Heart right ventricle (tissue), 16 donors: Measurements from ENCODE around the gene RHBDL1. TPM values are rescaled to one million over a fixed set of nuclear protein-coding genes. Genes with fewer than 3 reads are reported as not detected.

Source experiments
- ATAC-seq, 8 donors: fragments of 200-7000 bp; cut with Tn5 transposase; one replicate each; pipeline ENCODE4 v1.9.1; 2020; ENCODE audit warnings: mild to moderate bottlenecking in 8 of 8, moderate library complexity in 8 of 8, moderate number of reproducible peaks in 1 of 8
- DNase-seq, 2 donors: peaks; one replicate each; pipeline ENCODE4 v3.0.0-alpha.2; 2020
- H3K27ac ChIP-seq, 10 donors: fragments of 200-600 bp; sonication (generic) in 2 of 10; one replicate each; pipeline versions ENCODE4 v1.5.0 to v1.8.0; 2020 to 2022; ENCODE audit warnings: mild to moderate bottlenecking in 3 of 10
- H3K27me3 ChIP-seq, 7 donors: fragments of 200-600 bp; one replicate each; pipeline ENCODE4 v1.8.0; 2021 to 2022; ENCODE audit warnings: mild to moderate bottlenecking in 2 of 7
- H3K36me3 ChIP-seq, 9 donors: fragments of 200-600 bp; sonication (generic) in 1 of 9; one replicate each; pipeline versions ENCODE4 v1.5.0 to v1.8.0; 2020 to 2022; ENCODE audit warnings: mild to moderate bottlenecking in 2 of 9
- H3K4me1 ChIP-seq, 9 donors: fragments of 200-600 bp; sonication (generic) in 1 of 9; one replicate each; pipeline versions ENCODE4 v1.5.0 to v1.8.0; 2020 to 2022; ENCODE audit warnings: mild to moderate bottlenecking in 4 of 9
- H3K4me3 ChIP-seq, 10 donors: fragments of 200-600 bp; sonication (generic) in 2 of 10; one replicate each; pipeline versions ENCODE4 v1.5.0 to v1.8.0; 2020 to 2022; ENCODE audit warnings: mild to moderate bottlenecking in 7 of 10, moderate library complexity in 2 of 10
- H3K9me3 ChIP-seq, 11 donors: fragments of 200-600 bp in 10 of 11; sonication (generic) in 2 of 11; one replicate each; pipeline versions ENCODE4 v1.5.0 to v1.8.0; 2013 to 2022; ENCODE audit warnings: mild to moderate bottlenecking in 2 of 11, control low read depth in 1 of 11, moderate library complexity in 1 of 11
- WGBS, 2 donors: extraction: QIAGEN DNeasy Blood & Tissue Kit; methylation state at CpG; one replicate each; pipeline ENCODE4 v1.1.7; 2013; ENCODE audit warnings: inconsistent platforms in 1 of 2; 5-methylcytosine and 5-hydroxymethylcytosine counted together
- intact Hi-C, 10 donors: fragments of 100-400 bp; cut with DNase I; formaldehyde crosslinking; loops; one replicate each; pipeline versions ENCODE4 v1.11.1 to v1.14.2; 2022
- polyA plus RNA-seq, 2 donors: library from polyadenylated mRNA; stranded (reverse); fragments of 200-250 nt; gene quantifications; one replicate each; pipeline ENCODE4 v1.2.3, GENCODE V29; 2013
- total RNA-seq, 10 donors: library from RNA; stranded (reverse); fragmentation: NEBNext Ultra II Directional in 3 of 10; extraction: Animal tissue kit (Norgen Biotek cat#: 25700) in 3 of 10; gene quantifications; one replicate each; pipeline versions ENCODE4 v1.2.1 to v1.2.4, GENCODE V29; 2021 to 2023
- TF ChIP-seq, protein P1 (sequence below), 9 donors: fragments of 200-600 bp; sonication (generic) in 2 of 9; IDR thresholded peaks; one replicate each; pipeline versions ENCODE4 v1.5.0 to v1.8.0; 2021 to 2022; ENCODE audit warnings: antibody characterized with exemption in 9 of 9, mild to moderate bottlenecking in 5 of 9, moderate library complexity in 1 of 9
- donor health status: Arrhythmogenic right ventricular cardiomyopathy.
- donor health status: ischemic (EF 13 %, LVEDD 7.1; RV severe dilation, severe dysfunction).
- donor health status: healthy with polysubstance abuse.
- donor health status: DM: no; HTN: yes; CAD: no.
- donor health status: DM: no; HTN: no; CAD: no.
- donor health status: ischemic (EF 25% LVEDD 6.9; RV normal size, moderate dysfunction).
- donor health status: ischemic (EF 25% LVEDD 5.7; RV mildly dilated, moderate dysfunction).
- donor health status: healthy.
- donor health status: DM: yes; HTN: yes; CAD: no.
- donor health status: Ischemic cardiomyopathy.
- donor health status: ischemic (EF 35%, LVEDD 5.7; RV mildly dilated, moderate dysfunction).
- donor health status: nonischemic (EF 11% LVEDD 7.7; RV severe dilation, severe dysfunction).
- donor health status: DM: yes; HTN: yes; CAD: no.
- donor health status: PGD.
- donor health status: ischemic (EF 29% LVEDD 5.4; RV normal size, mild dysfunction).
- donor health status: nonischemic (EF 23%, LVEDD 6.1; RV moderate dilation, normal function).

The RHBDL1 gene
- total and polyA plus RNA-seq, 12 donors = 0.90 to 7.4 (median 2.1) TPM

DNA sequence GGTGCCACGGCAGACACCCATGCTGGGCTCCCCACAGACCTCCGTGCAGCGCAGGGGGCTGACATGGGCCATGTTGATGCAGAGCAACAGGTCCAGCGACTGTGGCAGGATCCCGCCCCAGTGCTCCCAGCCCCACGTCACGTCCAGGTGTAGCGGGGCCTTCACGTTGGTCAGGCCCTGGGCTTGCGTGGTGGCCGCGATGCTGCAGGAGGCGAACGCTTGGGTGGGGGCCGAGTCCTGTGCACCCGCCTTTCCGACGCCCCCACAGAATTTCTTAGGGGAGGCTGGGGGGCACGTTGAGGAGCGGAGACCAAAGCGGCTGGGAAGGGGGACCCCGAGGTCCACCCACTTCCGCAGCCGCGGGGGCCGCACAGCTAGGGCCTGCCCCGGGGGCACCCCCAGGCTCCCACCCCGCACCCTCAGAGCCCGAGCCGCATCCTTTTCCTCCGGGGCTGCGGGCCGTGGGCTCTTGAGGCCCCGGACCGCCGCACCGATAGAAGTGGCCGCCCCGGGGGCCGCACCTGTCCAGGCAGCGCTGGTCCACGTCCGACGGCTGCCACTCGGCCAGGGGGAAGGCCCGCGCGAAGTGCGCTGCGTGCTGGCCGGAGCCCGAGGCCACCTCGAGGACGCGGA is 39.8 kb upstream of the RHBDL1 start:
- Histone ChIP-seq H3K36me3 (peaks cover 0 to 21% (median 0%) of the 10 kb centered on the region in 9 donors), H3K4me3 (peak overlapping the region; percentile 39 to 93 (median 86)), H3K9me3 (no peaks in the 10 kb centered on the region), H3K27ac (peak overlapping the region in 9 of 10 donors; percentile 90 to 99 (median 96)), H3K27me3 (no peaks in the 10 kb centered on the region), H3K4me1 (peaks cover 14 to 39% (median 32%) of the 10 kb centered on the region in 9 donors)
- intact Hi-C loops = loop anchor here in 3 of 10 donors (2.0 to 5.0 kb wide), 3 partner anchors 43 to 47 kb away; partner anchors contain the start of gene RAB40C (in 2 of the 3)
- DNase-seq = peak in 1 of 2 donors; percentile 23
- TF ChIP-seq, protein P1, sequence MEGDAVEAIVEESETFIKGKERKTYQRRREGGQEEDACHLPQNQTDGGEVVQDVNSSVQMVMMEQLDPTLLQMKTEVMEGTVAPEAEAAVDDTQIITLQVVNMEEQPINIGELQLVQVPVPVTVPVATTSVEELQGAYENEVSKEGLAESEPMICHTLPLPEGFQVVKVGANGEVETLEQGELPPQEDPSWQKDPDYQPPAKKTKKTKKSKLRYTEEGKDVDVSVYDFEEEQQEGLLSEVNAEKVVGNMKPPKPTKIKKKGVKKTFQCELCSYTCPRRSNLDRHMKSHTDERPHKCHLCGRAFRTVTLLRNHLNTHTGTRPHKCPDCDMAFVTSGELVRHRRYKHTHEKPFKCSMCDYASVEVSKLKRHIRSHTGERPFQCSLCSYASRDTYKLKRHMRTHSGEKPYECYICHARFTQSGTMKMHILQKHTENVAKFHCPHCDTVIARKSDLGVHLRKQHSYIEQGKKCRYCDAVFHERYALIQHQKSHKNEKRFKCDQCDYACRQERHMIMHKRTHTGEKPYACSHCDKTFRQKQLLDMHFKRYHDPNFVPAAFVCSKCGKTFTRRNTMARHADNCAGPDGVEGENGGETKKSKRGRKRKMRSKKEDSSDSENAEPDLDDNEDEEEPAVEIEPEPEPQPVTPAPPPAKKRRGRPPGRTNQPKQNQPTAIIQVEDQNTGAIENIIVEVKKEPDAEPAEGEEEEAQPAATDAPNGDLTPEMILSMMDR (IDR thresholded peaks at IDR 0.05) = no peak
- 5 to 8% methylated on average over 53 to 55 of the region's 55 CpGs for WGBS, 2 donors
- peak in 2 of 8 donors; percentile 0 to 1 for ATAC-seq

DNA sequence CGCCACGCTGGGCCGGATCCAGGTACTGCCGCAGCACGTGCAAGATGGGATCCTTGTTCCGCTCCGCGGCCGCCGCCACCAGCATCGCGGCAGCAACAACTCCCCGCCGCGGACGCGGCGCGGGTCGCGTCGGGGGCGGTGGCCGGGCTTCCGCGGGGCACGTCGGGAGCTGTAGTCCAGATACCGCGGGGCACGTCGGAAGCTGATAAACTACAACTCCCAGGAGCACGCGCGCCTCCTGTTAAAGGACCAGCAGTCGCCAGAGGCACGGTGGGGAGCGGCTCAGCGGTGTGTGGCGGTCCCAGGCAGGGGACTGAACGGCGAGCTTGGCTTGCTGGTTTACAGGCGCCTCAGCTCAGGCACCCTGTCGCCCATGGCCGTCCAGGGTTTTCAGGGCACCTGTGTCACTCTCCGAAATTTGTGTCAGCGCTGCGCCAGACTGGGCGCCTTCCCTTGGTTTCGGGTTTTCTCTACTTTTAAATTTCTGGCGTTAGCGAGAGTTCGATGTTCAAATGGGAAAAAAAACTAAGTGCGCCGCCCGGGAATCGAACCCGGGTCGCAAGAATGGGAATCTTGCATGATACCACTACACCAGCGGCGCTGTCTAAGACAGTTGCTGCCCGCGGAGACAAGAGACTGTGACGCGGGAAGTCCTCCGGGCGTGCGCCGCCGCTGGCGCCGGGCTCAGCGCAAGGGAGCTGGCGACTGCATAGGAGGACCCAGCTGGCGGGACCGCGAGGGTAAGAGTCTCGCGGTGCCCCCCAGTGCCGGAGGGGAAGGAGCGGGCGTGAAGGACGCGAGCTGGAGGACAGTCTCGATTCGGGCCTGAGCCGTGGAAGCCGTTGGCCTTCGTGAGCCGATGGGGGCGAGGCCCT is 39.0 kb upstream of the RHBDL1 start, which contains the start of gene METTL26:
Gene METTL26, minus strand, starts transcription at position 100 of the 875 bp plus-strand sequence. Its CDS starts 15 bp downstream, at position 85.
- WGBS, 2 donors = 0 to 1% methylated on average over 91 of the region's 91 CpGs
- Histone ChIP-seq H3K4me3 (peak within 1 kb of the TSS; percentile 39 to 93 (median 86)), H3K27me3 (no peaks in the 10 kb centered on the region), H3K4me1 (peaks cover 10 to 34% (median 27%) of the 10 kb centered on the region in 9 donors), H3K9me3 (no peaks in the 10 kb centered on the region), H3K27ac (peak within 1 kb of the TSS; percentile 77 to 99 (median 95)), H3K36me3 (peaks cover 0 to 21% (median 0%) of the 10 kb centered on the region in 9 donors)
- ATAC-seq = peak; percentile 84 to 95 (median 91)
- intact Hi-C loops = loop anchor here in 3 of 10 donors (2.0 to 5.0 kb wide), 3 partner anchors 44 to 48 kb away; partner anchors contain the start of gene RAB40C (in 2 of the 3)
- DNase-seq = peak; percentile 95 to 96
- TF ChIP-seq, protein P1 (IDR thresholded peaks at IDR 0.05) = peak in 1 of 9 donors; percentile 27

DNA sequence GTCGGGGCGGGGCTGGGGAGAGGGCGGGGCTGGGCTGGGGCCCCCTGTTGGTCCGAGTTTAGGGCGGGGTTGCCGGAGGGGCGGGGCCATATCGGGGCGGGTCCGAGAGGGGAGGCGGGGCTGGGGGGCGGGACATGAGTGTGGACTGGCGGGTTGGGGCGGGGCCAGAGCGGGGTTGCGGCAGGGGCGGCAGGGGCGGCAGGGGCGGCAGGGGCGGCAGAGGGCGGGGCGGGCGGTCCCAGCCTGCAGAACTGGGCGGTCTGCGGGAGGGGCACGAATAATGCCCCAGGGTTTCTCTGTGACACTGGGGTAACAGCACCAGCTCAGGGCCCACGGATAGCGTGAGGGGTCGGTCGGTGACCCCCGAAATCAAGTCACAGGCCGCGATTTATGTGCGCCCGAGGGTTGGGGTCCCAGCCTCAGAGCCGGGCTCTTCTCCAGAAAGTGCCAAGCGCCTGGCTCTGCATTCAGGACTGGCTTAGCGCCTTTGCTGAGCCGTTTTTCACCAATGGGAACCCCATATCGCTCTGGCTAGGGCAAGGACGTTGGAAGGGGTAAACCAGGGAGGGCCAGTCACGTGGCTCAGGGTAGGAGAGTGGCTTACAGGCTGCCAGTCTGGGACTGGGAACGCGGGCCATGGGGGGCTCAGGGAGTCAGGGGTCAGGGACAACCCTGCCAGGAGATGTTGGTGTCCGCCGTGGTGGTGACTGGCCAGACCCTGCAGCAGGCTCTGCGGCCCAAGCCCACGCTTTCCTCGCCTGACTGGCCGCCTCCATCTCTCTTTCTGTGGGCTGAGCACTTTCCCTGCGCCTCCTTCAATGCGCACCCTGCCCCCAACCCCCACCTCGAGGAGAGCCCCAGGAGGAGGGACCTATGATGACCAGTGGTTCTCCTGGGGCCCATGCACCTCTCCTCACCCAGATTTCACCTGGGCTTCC is 38.1 kb upstream of the RHBDL1 start:
- no peaks in the 10 kb centered on the region for H3K9me3 ChIP-seq
- peak; percentile 92 to 96 for DNase-seq
- peak; percentile 73 to 89 (median 84) for ATAC-seq
- intact Hi-C loops = loop anchor here in 3 of 10 donors (2.0 to 5.0 kb wide), 3 partner anchors 45 to 49 kb away; partner anchors contain the start of gene RAB40C (in 2 of the 3)
- TF ChIP-seq, protein P1 (IDR thresholded peaks at IDR 0.05) = no peak
- 18 to 20% methylated on average over 42 to 53 of the region's 53 CpGs for WGBS, 2 donors
- peaks cover 0 to 21% (median 0%) of the 10 kb centered on the region in 9 donors for H3K36me3 ChIP-seq
- peaks cover 10 to 36% (median 27%) of the 10 kb centered on the region in 9 donors for H3K4me1 ChIP-seq
- no peaks in the 10 kb centered on the region for H3K27me3 ChIP-seq
- peak overlapping the region; percentile 17 to 99 (median 95) for H3K27ac ChIP-seq
- H3K4me3 ChIP-seq = peak overlapping the region; percentile 39 to 93 (median 86)
